GM19467 (cell line): Measurements from ENCODE around the gene ADCY9.
"Not testable (repeated sequence)": the region's sequence is repeated elsewhere in the genome, so short reads cannot be mapped to it uniquely, and the experiment has no call there.

ENCODE experiments used
- ATAC-seq: cut with Tn5 transposase; IDR thresholded peaks from one replicate; pipeline ENCODE4 v1.9.1; 2021; ENCODE audit warnings: mild to moderate bottlenecking, moderate library complexity; ENCODE audit not compliant: unreplicated experiment

Gene ADCY9

DNA sequence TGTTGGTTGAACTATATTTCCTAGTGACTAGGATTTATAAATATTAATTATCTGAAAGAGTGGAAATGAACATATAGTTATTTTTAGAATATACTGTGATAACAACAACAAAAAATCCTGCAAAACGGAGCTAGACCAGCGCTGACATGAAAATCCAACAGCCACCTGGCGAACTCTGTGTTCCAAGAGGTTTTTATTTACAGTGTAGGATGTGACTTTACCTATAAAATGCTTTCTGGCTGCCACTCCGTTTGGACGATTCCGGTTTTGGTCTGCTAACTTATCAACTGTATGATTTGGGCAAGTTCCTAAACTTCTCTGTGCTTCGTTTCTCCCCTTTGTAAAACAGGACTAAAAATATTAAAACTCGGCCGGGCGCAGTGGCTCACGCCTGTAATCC is 73.7 kb downstream of the ADCY9 start:
- no peak for ATAC-seq

DNA sequence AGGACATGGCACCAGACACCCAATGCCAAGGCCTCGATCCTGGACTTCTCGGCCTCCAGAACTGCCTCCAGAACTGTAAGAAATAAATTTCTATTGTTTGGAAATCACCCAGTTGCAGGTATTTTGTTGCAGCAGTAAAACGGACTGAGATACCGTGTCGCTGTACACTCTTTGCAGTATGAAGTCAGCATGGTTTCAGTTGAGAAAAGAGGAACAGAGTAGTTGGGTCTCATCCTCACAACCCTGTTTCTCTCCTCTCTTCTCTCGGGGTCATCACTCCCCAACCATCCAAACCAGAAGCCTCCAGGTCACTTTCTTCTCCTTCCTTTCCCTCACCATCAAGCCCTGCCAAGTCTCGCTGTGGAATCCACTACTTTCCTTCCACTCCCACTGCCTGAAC is 77.8 kb downstream of the ADCY9 start:
- no peak for ATAC-seq

DNA sequence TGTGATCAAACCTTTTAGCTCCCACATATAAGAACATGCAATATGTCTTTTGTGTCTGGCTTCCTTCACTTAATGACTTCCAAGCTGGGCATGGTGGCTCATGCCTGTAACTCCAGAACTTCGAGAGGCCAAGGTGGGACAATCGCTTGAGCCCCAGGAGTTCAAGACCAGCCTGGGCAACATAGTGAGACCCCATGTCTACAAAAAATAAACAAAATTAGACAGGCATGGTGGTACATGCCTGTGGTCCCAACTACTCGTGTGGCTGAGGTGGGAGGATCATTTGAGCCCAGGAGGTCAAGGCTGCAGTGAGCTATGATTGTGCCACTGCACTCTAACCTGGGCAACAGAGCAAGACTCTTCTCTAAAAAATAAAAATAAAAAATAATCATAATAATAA is 79.3 kb downstream of the ADCY9 start:
- ATAC-seq: not testable (repeated sequence)

DNA sequence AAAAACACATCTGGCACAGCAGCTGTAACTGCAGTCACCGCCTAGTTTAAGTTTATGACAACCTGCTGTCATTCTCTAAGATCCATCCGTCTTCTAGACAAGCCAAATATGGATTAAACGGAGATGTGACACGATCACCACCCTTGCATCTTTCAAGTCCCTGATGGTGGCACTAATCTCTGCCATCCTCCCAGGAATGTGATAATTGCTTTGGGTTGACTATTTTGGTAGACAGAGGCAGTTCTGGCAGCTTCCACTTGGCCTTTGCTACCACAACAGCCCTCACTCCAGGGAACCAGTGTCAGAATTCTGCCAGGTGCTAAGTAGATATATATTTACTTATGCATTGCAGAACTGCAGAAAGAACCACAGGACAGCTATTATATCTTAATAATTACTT is 81.3 kb downstream of the ADCY9 start:
- ATAC-seq: no peak

DNA sequence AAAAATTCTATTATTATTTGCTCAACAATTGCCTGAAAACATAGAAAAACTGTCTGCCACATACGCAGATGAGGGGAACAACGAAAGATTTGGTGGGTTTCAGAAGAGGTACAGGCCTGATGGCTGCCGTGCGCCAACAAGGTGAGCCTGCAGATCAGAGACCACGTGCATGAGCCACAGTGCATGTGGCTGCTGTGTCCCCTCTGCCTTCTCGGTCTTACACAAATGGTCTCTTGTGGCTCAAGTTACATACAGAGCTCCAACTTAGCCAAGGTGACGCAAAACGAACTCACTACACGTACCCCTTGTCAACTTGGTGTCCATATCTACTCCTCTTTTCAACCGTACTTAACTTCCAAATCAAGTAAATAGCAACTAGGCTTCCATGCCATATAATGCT is 82.3 kb downstream of the ADCY9 start:
- no peak for ATAC-seq

DNA sequence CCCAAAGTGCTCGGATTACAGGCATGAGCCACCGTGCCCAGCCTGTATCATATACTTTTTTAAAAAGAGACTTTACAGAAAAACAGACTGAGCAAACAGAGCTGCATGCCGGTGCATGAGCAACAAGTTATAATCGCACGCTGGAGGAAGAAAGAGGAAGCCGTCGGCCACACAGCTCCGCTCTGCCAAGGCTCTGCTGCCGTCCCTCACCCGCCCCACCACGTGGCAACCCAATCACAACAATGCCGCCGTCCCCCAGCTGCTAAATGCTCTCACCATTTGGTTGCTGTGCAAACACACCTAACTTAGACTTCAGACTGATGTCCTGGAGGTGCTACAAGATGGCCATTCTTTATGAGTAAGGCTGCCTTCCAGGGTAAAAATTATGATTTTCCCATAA is 83.5 kb downstream of the ADCY9 start:
- ATAC-seq: no peak

DNA sequence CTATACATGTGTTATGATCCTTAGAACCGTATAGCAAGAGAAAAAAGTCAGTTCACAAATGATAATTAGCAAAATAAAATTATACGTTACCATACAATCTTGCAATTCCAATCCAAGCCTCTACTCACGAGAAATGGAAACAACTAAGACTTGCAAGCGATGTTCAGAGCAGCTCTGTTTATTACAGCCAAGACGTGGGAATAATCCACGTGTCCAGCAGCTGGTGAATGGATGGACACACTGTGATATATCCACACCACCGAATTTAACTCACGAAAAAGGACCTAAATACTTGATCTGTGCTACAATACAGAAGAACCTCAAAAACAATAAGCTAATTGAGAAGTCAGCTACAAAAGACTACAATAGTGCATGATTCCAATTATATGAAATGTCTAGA is 88.1 kb downstream of the ADCY9 start:
- ATAC-seq: no peak

DNA sequence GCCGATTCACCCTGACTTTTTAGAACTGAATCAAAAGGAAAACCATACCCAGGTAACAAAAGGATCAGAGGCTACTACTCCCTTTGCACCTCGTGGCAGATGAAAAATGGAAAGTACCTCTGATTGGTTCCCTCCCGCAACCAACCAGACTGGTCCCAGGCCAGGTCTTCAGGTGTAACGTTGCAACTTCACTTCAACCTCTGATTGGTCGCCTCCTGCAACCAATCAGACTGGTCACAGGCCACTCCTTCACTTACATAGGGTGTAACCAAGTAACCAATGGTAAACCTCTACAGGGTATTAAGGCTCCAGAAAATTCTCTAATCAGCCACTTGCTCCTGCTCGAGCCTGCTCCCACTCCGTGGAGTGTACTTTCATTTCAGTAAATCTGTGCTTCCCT is 89.4 kb downstream of the ADCY9 start:
- no peak for ATAC-seq

DNA sequence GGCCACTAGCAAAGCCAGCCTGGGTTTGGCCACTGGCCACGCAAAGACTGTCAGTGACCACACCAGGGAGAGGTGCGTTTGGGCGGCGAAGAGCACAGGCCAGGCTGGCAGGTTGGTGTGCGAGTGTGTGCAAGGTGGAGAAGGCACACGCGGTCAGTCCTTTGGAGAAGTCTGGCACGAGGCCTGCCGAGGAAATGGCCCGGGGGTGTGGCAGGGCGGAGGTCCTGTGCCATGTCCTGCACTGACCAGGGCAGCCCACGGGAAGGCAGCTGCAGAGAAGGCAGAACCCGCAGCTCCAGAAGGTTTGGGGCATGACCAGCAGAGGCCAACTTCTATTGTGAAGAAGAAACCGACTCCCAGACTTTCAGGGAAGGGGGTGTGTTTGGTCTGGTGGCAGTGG is 90.8 kb downstream of the ADCY9 start:
- no peak for ATAC-seq

DNA sequence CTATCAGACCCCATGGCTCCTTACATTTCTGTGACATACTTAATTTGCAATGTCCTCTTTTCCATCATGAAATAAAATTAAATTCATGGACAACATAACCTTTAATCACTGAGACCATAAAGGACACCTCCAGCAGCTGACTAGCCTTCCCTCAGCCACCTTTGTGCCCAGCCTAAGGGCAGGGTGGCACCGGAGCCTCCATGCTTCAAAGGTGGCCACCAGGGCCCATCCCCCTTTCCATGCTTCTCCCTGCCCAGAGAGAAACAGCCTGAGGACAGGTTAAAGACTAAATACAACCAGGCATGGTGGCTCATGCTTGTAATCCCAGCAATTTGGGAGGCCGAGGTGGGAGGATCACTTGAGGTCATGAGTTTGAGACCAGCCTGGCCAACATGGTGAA is 94.3 kb downstream of the ADCY9 start:
- ATAC-seq: no peak

DNA sequence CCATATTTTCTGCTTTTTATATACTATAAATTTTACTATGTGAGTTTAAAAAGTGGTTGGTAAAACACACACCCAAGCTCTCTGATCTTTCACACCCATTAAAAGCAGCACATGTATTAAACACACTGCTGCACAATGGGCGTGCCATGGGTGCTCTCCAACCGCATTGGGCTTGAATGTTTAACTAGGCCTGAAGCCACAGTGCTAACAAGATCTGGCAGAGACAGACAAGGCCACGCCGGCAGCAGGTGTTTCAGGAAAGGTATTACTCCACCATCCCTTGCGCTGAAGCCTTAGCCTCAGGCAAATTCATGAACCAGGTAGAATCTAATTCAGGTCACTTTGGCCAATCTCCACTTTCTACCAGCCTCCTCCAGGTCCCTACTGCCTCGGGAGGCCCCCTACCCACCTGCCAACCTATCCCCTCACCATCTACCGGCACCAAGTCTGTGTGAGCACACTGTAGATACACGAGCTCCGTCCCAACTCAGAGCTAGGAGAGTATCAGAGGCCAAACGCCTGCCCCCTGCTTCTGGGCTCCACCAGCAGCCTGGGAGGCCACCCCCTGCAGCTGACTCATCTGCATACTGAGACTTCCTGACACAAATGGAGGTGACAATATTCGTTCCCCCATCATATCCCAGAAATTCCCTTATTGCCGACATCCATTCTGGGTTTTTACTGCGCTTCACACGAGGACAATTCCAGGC is 95.0 kb downstream of the ADCY9 start:
- no peak for ATAC-seq

DNA sequence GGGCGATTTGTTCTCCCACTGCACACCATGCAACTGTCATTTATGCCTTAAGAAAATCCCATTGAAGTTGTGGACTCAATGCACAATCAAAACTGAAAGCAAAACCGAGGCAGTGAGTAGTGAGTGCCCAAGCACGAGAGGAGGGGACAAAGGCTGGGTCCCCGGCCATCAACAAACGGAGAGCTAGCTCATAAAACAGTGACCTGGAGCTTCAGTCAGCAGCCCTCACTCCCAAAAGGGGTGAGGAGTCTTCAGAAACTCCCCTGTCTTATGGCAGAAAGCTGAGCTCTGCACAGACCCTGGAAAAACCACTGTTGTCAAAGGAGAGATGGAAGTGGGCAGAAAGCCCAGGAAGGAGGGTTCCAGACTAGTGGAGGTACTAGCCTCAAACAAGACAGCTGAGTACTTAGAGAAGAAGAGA is 96.9 kb downstream of the ADCY9 start:
- ATAC-seq: no peak

DNA sequence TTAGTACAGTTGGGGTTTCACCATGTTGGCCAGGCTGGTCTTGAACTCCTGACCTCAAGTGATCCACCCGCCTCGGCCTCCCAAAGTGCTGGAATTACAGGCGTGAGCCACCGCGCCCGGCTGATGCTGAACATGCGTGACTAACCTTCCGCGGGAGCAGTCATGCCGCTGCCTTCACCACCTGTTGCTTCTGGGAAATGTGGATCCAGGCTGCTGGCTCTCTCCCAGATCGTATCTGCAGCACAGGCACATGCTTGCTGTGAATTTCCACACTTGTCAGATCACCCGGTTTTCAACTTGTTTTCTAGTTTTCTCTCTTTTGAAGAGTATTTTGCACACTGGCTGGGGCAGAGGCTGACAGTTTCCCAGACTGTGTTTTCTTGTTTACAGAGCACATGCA is 97.9 kb downstream of the ADCY9 start:
- ATAC-seq: no peak

DNA sequence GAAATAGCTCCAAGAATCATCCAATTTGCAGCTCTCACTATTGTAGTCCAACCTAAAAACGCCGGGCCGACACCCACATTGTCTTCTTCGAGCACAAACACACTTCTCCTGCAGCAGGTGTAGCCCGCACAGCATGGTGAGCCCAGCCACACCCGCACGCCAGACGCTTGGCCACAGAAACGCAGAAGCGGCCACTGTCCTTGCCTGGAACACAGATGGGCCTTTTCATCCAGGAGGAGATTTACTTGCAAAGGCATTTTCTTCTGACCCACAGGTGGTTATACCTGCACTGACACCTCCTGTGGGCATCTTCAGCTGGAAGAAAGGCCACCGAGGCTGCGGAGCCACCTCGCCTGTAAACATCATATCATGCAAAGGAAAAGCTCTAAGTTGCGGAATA is 98.4 kb downstream of the ADCY9 start:
- ATAC-seq: no peak

DNA sequence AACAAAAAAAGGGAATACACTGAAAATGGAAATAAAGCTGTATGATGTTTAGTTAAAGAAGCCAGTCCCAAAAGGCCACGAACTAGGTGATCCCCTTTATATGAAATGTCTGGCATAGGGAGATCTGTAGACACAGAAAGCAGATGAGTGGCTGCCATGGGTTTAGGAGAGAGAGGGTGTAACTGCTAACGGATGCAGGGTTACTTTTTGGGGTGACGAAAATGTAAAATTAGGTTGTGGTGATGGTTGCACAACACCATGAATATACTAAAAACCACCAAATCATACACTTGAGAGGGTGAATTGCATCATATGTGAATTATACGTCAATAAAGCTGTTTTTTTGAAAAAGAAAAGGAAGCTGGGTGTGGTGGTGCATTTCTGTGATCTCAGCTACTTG is 99.6 kb downstream of the ADCY9 start:
- ATAC-seq: no peak

DNA sequence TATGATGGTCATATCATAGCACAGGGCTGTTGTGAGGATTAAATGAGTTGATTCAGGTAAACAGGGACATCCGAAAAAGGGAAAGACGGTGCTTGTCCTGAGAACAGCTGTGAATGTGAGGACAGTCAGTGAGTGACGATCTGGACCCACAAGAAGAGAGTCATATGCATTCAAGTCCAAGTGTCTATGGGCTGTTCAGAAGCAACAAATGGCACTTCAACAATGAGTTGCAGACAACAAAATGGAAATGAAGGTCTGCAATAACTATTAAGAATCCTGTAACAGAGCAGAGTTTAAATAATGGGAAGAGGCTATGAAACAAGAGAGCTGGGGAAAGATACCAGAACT is 100.3 kb downstream of the ADCY9 start:
- ATAC-seq: no peak

DNA sequence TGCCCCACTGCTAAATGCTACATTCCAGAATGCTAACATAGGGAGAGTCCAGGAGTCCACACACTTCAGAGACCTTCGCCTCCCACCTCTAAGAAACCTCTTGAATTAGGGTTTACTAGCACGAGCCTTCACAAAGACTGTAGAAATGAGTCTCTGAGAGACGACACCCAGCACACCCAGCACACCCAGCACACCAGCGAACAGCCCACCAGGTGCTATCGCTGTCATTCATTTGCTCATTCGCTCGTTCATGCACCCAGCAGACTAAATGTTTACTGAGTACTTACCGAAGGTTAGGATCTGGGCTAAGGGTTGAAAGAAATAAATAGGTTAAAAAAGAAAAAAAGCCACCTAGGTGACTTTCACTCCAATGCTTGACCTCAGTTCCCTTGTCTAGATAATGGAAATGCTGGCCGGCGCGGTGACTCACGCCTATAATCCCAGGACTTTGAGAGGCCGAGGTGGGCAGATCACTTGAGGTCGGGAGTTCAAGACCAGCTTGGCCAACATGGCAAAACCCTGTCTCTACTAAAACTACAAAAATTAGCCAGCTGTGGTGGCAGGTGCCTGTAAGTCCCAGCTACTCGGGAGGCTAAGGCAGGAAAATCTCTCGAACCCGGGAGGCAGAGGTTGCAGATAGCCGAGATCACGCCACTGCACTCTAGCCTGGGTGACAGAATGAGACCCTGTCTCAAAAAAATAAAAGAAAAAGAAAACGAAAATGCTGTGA is 100.8 kb downstream of the ADCY9 start:
- ATAC-seq: no peak

DNA sequence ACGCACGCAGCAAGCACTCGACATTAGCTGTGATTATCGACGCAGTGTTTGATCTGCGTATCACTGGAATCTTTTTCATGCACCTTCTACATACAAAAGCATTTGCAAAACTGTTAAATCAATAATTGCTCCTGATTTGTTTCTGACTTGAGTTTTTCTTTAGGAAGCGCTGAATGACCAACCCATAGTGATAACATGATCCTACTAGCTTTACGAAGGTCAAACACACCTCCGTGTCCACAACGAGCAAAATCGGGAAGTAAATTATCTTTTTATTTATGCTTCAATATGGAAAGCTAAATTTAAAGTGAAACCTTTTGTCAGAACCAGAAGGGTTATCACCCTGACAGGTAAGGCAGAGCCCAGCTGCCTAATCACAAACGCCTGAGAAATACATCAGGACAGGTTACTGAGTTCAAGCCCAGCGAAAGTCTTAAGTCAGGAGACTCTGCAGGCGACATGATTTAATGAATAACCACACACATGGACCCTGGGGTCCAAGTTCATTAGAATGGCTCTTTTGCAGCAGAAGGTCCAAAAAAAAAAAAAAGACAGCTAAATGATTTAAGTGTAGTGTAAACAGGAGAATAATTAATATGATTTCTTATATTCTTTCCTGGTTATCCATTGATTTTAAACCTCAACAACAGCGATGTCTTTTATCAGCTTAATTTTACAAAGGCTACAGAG is 104.2 kb downstream of the ADCY9 start:
- no peak for ATAC-seq

DNA sequence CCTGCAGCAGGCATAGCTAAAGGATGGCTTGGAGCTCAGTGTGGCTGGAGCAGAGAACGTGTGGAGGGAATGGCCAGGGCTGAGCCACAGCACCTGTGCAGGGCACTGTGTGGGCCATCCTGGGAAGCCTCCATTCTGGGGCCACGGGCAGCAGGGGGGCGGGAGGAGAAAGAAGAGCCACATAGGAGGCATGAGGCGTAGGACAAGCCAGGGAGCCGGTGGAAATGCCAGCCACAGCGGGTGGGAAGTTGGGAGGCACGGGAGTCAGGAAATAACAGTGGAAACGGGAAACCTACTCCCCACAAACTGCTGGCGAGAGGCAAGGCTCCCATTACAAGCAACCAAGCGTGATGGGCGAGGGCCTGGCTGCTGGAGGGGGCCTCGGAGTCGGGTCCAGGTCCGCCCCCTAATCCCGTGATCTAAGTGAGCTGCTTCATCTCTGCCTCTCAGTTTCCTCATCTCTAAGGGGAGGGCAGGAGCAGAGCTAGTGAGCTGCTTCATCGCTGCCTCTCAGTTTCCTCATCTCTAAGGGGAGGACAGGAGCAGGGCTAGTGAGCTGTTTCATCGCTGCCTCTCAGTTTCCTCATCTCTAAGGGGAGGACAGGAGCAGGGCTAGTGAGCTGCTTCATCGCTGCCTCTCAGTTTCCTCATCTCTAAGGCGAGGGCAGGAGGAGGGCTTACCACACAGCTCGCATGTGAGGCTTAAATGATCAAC is 104.9 kb downstream of the ADCY9 start:
- ATAC-seq: no peak

DNA sequence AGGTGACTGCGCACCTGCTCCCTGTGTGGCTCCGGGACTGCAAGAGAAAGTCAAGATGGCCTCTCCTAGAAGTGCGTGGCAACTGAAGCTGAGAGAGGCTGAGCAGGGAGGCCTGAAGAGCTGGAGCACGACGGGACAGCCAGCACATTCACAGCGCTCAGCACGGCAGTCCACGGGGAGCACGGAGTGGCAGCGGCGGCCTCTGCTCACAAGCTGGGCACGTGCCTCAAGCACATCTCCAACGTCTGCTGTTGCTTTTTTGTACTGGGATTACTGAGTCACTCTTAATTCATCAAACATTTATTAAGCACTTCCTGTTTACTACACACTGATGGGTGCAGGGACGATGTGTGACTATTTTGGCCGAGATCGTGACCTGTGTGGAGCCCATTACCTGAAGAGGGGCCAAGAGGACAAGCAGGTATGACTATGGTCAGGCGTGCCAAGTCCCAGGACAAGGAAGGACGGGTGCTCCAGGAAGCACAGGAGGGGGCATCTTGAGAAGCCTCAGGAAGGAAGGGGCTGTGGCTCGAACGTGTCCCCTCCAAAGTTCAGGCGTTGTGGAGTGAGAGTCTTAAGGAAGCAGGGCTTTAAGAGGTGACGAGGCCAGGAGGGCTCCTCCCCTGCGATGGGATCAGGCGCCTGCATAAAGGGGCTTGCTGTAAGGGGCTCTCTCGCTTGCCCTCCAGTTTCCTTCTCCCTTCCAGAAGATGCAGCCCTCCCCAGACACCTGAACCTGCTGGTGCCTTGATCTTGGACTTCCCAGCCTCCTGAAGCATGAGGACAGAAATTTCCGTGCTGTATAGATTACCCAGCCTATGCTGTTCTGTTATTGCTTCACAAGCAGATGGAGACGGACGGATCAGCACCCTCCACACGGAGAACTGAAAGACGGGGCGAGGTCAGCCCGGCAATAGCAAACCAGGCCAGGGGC is 105.8 kb downstream of the ADCY9 start:
- no peak for ATAC-seq

DNA sequence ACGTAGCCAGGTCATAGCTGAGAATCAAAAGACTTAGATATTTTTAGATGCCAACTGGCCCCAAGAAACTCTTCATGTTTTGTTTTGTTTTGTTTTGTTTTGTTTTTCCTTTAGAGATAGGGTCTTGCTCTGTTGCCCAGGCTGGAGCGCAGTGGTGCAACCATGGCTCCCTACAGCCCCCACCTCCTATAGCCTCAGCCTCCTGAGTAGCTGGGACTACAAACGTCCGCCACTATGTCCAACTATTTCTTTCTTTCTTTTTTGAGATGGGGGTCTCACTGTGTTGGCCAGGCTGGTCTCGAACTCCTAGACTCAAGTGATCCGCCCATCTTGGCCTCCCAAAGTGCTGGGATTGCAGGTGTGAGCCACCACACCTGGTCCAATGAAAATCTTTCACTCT is 107.1 kb downstream of the ADCY9 start:
- no peak for ATAC-seq
